ENCODE measurements around the gene RPA3. TPM values are rescaled to one million over a fixed set of nuclear protein-coding genes. Genes with fewer than 3 reads are reported as not detected.

RPA3 gene
- total RNA-seq, 1 experiment from 2014 or later, result 61.4 TPM

- TF ChIP-seq, protein P1, sequence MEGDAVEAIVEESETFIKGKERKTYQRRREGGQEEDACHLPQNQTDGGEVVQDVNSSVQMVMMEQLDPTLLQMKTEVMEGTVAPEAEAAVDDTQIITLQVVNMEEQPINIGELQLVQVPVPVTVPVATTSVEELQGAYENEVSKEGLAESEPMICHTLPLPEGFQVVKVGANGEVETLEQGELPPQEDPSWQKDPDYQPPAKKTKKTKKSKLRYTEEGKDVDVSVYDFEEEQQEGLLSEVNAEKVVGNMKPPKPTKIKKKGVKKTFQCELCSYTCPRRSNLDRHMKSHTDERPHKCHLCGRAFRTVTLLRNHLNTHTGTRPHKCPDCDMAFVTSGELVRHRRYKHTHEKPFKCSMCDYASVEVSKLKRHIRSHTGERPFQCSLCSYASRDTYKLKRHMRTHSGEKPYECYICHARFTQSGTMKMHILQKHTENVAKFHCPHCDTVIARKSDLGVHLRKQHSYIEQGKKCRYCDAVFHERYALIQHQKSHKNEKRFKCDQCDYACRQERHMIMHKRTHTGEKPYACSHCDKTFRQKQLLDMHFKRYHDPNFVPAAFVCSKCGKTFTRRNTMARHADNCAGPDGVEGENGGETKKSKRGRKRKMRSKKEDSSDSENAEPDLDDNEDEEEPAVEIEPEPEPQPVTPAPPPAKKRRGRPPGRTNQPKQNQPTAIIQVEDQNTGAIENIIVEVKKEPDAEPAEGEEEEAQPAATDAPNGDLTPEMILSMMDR (conservative IDR thresholded peaks at IDR 0.05; ENCODE audit: low read depth, low read length), result no peak
- TF ChIP-seq EZH2 (IDR thresholded peaks at IDR 0.05; ENCODE audit: borderline replicate concordance, low read depth, low read length, poor library complexity, severe bottlenecking), result no peak
- no peaks in the 10 kb centered on the region for H3K27me3 ChIP-seq (replicated peaks; ENCODE audit: insufficient read depth, low read depth, low read length, poor library complexity)
- H3K4me3 ChIP-seq (ENCODE audit: low read depth, low read length, poor library complexity, severe bottlenecking), result no peak overlapping the region
- intact Hi-C loops (cut with micrococcal nuclease; ENCODE audit: unreplicated experiment), result no loop called here
- no peaks in the 10 kb centered on the region for H3K36me3 ChIP-seq (ENCODE audit: insufficient read depth, low read length, poor library complexity, severe bottlenecking)
- DNase-seq (ENCODE audit: low spot score), result no peak
- peaks cover 8% of the 10 kb centered on the region for H3K4me1 ChIP-seq (ENCODE audit: insufficient read depth, low read length, poor library complexity, severe bottlenecking)
- no peaks in the 10 kb centered on the region for H3K9me3 ChIP-seq (ENCODE audit: low read depth, low read length, poor library complexity, severe bottlenecking)
- ChIA-PET POLR2A (ENCODE audit: low non-redundant PET) (no interaction called here), CTCF (no interaction called here)
- no peak overlapping the region for H3K27ac ChIP-seq (ENCODE audit: low read depth, low read length, poor library complexity, severe bottlenecking)
- no TSS peak for BruUV-seq (replicated peaks)
These were observed 21.0 kb upstream of the RPA3 start for GRCh38 chr7:7739204-7740036.

GRCh38 chr7:7738622-7739021, 20.2 kb upstream of the RPA3 start:
- Histone ChIP-seq H3K27me3 (replicated peaks; ENCODE audit: insufficient read depth, low read depth, low read length, poor library complexity) (no peaks in the 10 kb centered on the region), H3K36me3 (ENCODE audit: insufficient read depth, low read length, poor library complexity, severe bottlenecking) (no peaks in the 10 kb centered on the region), H3K4me1 (ENCODE audit: insufficient read depth, low read length, poor library complexity, severe bottlenecking) (peaks cover 8% of the 10 kb centered on the region), H3K27ac (ENCODE audit: low read depth, low read length, poor library complexity, severe bottlenecking) (no peak overlapping the region), H3K9me3 (ENCODE audit: low read depth, low read length, poor library complexity, severe bottlenecking) (no peaks in the 10 kb centered on the region), H3K4me3 (ENCODE audit: low read depth, low read length, poor library complexity, severe bottlenecking) (no peak overlapping the region)
- intact Hi-C loops (cut with micrococcal nuclease; ENCODE audit: unreplicated experiment), result no loop called here
- no peak for TF ChIP-seq EZH2 (IDR thresholded peaks at IDR 0.05; ENCODE audit: borderline replicate concordance, low read depth, low read length, poor library complexity, severe bottlenecking)
- TF ChIP-seq, protein P1 (conservative IDR thresholded peaks at IDR 0.05; ENCODE audit: low read depth, low read length), result no peak
- POLR2A ChIA-PET (ENCODE audit: low non-redundant PET), result no interaction called here
- no TSS peak for BruUV-seq (replicated peaks)
- CTCF ChIA-PET, result no interaction called here
- no peak for DNase-seq (ENCODE audit: low spot score)

- Histone ChIP-seq H3K4me1 (ENCODE audit: insufficient read depth, low read length, poor library complexity, severe bottlenecking) (peaks cover 8% of the 10 kb centered on the region), H3K36me3 (ENCODE audit: insufficient read depth, low read length, poor library complexity, severe bottlenecking) (no peaks in the 10 kb centered on the region), H3K27me3 (replicated peaks; ENCODE audit: insufficient read depth, low read depth, low read length, poor library complexity) (no peaks in the 10 kb centered on the region), H3K4me3 (ENCODE audit: low read depth, low read length, poor library complexity, severe bottlenecking) (no peak overlapping the region), H3K27ac (ENCODE audit: low read depth, low read length, poor library complexity, severe bottlenecking) (no peak overlapping the region), H3K9me3 (ENCODE audit: low read depth, low read length, poor library complexity, severe bottlenecking) (no peaks in the 10 kb centered on the region)
- intact Hi-C loops (cut with micrococcal nuclease; ENCODE audit: unreplicated experiment), result no loop called here
- CTCF ChIA-PET, result no interaction called here
- DNase-seq (ENCODE audit: low spot score), result no peak
- POLR2A ChIA-PET (ENCODE audit: low non-redundant PET), result no interaction called here
- TF ChIP-seq, protein P1 (conservative IDR thresholded peaks at IDR 0.05; ENCODE audit: low read depth, low read length), result no peak
- TF ChIP-seq EZH2 (IDR thresholded peaks at IDR 0.05; ENCODE audit: borderline replicate concordance, low read depth, low read length, poor library complexity, severe bottlenecking), result no peak
- BruUV-seq (replicated peaks), result no TSS peak
These were observed 19.8 kb upstream of the RPA3 start for GRCh38 chr7:7738177-7738576.
